Endodermal cell (in vitro differentiated cells): Measurements from ENCODE around the gene RNF212. TPM values are rescaled to one million over a fixed set of nuclear protein-coding genes. Genes with fewer than 3 reads are reported as not detected.

Experiments used
- DNase-seq: peaks from one replicate; pipeline ENCODE4 v3.0.0-alpha.2; 2017
- H3K27ac ChIP-seq: 2 replicates; pipeline ENCODE4 v1.5.1; 2013; ENCODE audit warnings: mild to moderate bottlenecking, low read depth, low read length, moderate library complexity
- H3K27me3 ChIP-seq: 2 replicates; pipeline ENCODE4 v1.6.1; 2013; ENCODE audit warnings: mild to moderate bottlenecking, low read length, moderate library complexity; ENCODE audit not compliant: insufficient read depth, control insufficient read depth, poor library complexity, severe bottlenecking
- H3K36me3 ChIP-seq: 2 replicates; pipeline ENCODE4 v1.7.0; 2013; ENCODE audit warnings: mild to moderate bottlenecking, low read length, moderate library complexity; ENCODE audit not compliant: control insufficient read depth, insufficient read depth
- H3K4me1 ChIP-seq: one replicate; pipeline ENCODE4 v1.7.0; 2013; ENCODE audit warnings: low read length; ENCODE audit not compliant: control insufficient read depth, insufficient read depth
- H3K4me3 ChIP-seq: 2 replicates; pipeline ENCODE4 v1.5.1; 2013; ENCODE audit warnings: mild to moderate bottlenecking, low read length, moderate library complexity
- H3K9ac ChIP-seq: 2 replicates; pipeline ENCODE4 v1.6.1; 2013; ENCODE audit warnings: mild to moderate bottlenecking, low read length, moderate library complexity; ENCODE audit not compliant: poor library complexity, severe bottlenecking; ENCODE audit errors: extremely low read depth
- H3K9me3 ChIP-seq: 2 replicates; pipeline ENCODE4 v1.6.1; 2013; ENCODE audit warnings: mild to moderate bottlenecking, low read length, moderate library complexity; ENCODE audit not compliant: control insufficient read depth
- H3K27ac Mint-ChIP-seq: 2 replicates; pipeline ENCODE4 v1.8.0; 2020; ENCODE audit warnings: mixed read lengths
- H3K27me3 Mint-ChIP-seq: 2 replicates; pipeline ENCODE4 v1.8.0; 2021; ENCODE audit warnings: mild to moderate bottlenecking, mixed read lengths; ENCODE audit not compliant: insufficient read depth
- H3K36me3 Mint-ChIP-seq: 2 replicates; pipeline ENCODE4 v1.8.0; 2020; ENCODE audit warnings: low read depth, mixed read lengths
- H3K4me1 Mint-ChIP-seq: 2 replicates; pipeline ENCODE4 v1.8.0; 2020; ENCODE audit warnings: mixed read lengths
- H3K4me3 Mint-ChIP-seq: 2 replicates; pipeline ENCODE4 v1.8.0; 2020; ENCODE audit warnings: mild to moderate bottlenecking, moderate library complexity, mixed read lengths
- H3K9me3 Mint-ChIP-seq: 2 replicates; pipeline ENCODE4 v1.8.0; 2020; ENCODE audit warnings: mild to moderate bottlenecking, mixed read lengths
- WGBS, 2 experiments: methylation state at CpG; one replicate each; pipeline versions ENCODE4 v1.1.5 to v1.1.7; 2013; ENCODE audit warnings: missing lambda C conversion rate in 2 of 2, mixed read lengths in 1 of 2; ENCODE audit not compliant: insufficient coverage in 1 of 2, insufficient read length in 1 of 2; 5-methylcytosine and 5-hydroxymethylcytosine counted together
- total RNA-seq, 2 donors: library from RNA; stranded (reverse); fragmentation: NEBNext Ultra II Directional in 1 of 2; extraction: Animal tissue kit (Norgen Biotek cat#: 25700) in 1 of 2; gene quantifications; 2 replicates in 1 of 2; 3 replicates in 1 of 2; pipeline ENCODE4 v1.2.1, GENCODE V29; 2021
- TF ChIP-seq, protein P1 (sequence below): fragments of 200-600 bp; sonication (generic); conservative IDR thresholded peaks from 2 replicates; pipeline ENCODE4 v1.5.0; 2021; ENCODE audit warnings: antibody characterized with exemption, mild to moderate bottlenecking

The RNF212 gene
- total RNA-seq, 2 donors from 2014 or later: 3.4 to 5.6 TPM

DNA sequence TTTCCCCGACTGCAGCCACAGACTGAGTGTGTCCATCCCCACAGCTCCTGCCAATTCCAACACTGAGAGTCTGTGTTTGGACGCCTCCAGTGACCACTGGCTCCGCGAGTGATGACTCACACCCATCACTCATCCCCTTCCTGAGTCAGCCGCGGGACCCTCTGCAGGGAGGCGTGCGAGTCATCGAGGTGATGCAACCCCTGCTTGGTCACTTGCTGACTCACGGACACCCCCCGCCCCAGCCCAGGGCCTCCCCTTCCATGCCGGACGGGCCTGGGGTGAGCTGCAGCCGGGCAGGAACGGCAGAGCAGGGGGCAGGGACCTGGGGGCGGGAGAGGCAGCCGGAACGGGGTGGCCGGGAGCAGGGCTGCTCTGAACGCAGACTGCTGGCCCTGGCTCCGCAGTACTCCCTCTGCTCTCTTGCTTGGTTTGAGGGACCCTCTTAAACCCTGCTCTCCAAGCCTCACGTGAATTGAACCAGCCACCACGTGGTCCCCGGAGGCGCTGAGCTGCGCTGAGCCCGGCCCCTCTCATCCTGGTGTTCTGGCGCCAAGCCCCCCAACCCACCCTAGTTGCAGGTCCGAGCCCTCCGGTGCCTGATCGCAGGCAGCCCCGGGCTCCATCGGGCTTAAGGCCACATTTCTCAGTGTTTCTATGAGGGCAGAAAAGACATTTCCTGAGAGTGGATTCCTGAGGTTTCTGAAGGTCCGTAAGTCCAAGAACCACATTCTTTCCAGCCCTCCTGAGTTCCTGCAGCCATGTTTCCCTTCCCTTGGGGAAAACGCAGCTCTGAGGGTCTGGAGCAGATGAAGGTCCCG is 69.5 kb downstream of the RNF212 start:
- DNase-seq: peak; percentile 94
- Mint-ChIP-seq H3K27me3 (peaks cover 44% of the 10 kb centered on the region), H3K4me3 (no peak overlapping the region), H3K36me3 (no peaks in the 10 kb centered on the region), H3K9me3 (peaks cover 2% of the 10 kb centered on the region), H3K4me1 (no peaks in the 10 kb centered on the region), H3K27ac (no peak overlapping the region)
- peak overlapping the region; percentile 17 for H3K27ac ChIP-seq
- H3K9ac ChIP-seq: no peak overlapping the region
- no peak overlapping the region for H3K4me3 ChIP-seq
- H3K9me3 ChIP-seq: no peaks in the 10 kb centered on the region
- H3K36me3 ChIP-seq: no peaks in the 10 kb centered on the region
- 56 to 64% methylated on average over 18 to 36 of the region's 36 CpGs for WGBS, 2 experiments
- TF ChIP-seq, protein P1, sequence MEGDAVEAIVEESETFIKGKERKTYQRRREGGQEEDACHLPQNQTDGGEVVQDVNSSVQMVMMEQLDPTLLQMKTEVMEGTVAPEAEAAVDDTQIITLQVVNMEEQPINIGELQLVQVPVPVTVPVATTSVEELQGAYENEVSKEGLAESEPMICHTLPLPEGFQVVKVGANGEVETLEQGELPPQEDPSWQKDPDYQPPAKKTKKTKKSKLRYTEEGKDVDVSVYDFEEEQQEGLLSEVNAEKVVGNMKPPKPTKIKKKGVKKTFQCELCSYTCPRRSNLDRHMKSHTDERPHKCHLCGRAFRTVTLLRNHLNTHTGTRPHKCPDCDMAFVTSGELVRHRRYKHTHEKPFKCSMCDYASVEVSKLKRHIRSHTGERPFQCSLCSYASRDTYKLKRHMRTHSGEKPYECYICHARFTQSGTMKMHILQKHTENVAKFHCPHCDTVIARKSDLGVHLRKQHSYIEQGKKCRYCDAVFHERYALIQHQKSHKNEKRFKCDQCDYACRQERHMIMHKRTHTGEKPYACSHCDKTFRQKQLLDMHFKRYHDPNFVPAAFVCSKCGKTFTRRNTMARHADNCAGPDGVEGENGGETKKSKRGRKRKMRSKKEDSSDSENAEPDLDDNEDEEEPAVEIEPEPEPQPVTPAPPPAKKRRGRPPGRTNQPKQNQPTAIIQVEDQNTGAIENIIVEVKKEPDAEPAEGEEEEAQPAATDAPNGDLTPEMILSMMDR: no peak
- H3K27me3 ChIP-seq: peaks cover 55% of the 10 kb centered on the region
- H3K4me1 ChIP-seq: no peaks in the 10 kb centered on the region

DNA sequence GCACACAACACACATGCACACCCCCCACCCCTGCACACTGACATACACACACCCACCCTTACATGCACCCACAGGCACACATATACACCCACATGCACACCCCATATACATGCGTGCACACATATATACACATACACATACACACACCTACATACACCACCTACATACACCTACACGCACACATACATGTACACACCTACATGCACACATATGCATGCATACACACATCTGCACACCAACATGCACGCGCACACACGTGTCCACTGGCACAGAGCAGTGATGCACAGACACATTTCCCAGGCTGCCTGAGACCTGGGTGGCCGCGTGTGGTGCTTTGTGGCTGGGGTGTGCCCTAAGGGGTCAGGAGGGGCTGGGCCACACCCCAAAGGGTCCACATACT is 70.2 kb downstream of the RNF212 start:
- no peak overlapping the region for H3K27ac Mint-ChIP-seq
- peaks cover 48% of the 10 kb centered on the region for H3K27me3 ChIP-seq
- no peaks in the 10 kb centered on the region for H3K36me3 Mint-ChIP-seq
- TF ChIP-seq, protein P1: no peak
- H3K9me3 Mint-ChIP-seq: peaks cover 2% of the 10 kb centered on the region
- H3K4me3 Mint-ChIP-seq: no peak overlapping the region
- no peak overlapping the region for H3K9ac ChIP-seq
- no peaks in the 10 kb centered on the region for H3K4me1 ChIP-seq
- H3K27me3 Mint-ChIP-seq: peaks cover 37% of the 10 kb centered on the region
- no peaks in the 10 kb centered on the region for H3K4me1 Mint-ChIP-seq
- no peaks in the 10 kb centered on the region for H3K9me3 ChIP-seq
- DNase-seq: no peak
- H3K27ac ChIP-seq: no peak overlapping the region
- no peaks in the 10 kb centered on the region for H3K36me3 ChIP-seq
- 69 to 74% methylated on average over 7 of the region's 7 CpGs for WGBS, 2 experiments
- no peak overlapping the region for H3K4me3 ChIP-seq

DNA sequence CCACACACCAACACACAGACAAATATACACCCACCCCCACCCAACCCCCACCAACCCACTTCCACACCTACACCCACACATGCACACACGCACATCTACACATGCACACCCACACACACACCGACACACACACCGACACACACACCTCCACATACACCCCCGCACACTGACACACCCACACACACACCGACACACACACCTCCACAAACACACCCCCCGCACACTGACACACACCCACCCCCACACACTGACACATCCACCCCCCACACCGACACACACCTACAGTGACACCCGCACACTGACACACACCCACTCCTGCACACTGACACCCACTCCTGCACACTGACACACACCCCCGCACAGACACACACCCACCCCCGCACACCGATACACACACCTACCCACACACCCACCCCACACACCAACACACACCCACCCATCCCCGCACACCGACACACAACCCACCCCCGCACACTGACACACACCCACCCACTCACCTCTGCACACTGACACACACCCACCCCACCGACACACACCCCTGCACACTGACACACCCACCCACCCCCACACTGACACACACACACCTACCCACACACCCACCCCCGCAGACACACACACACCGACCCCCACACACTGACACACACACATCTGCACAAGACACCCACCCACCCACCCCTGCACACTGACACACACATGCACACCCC is 70.9 kb downstream of the RNF212 start:
- H3K36me3 Mint-ChIP-seq: no peaks in the 10 kb centered on the region
- Histone ChIP-seq H3K4me3 (no peak overlapping the region), H3K9ac (no peak overlapping the region), H3K4me1 (no peaks in the 10 kb centered on the region), H3K27me3 (peaks cover 41% of the 10 kb centered on the region), H3K27ac (no peak overlapping the region), H3K9me3 (no peaks in the 10 kb centered on the region), H3K36me3 (no peaks in the 10 kb centered on the region)
- peaks cover 2% of the 10 kb centered on the region for H3K9me3 Mint-ChIP-seq
- whole genome bisulfite sequencing, 2 experiments: 86 to 94% methylated on average over 1 to 13 of the region's 17 CpGs
- no peak for DNase-seq
- no peaks in the 10 kb centered on the region for H3K4me1 Mint-ChIP-seq
- TF ChIP-seq, protein P1: no peak
- H3K27me3 Mint-ChIP-seq: peaks cover 31% of the 10 kb centered on the region
- H3K27ac Mint-ChIP-seq: no peak overlapping the region
- no peak overlapping the region for H3K4me3 Mint-ChIP-seq
